Tibial nerve (tissue), 4 donors: ENCODE measurements around the gene OBP2B. TPM values are rescaled to one million over a fixed set of nuclear protein-coding genes. Genes with fewer than 3 reads are reported as not detected.
"Not testable (repeated sequence)": the region's sequence is repeated elsewhere in the genome, so short reads cannot be mapped to it uniquely, and the experiment has no call there.

Source experiments
- DNase-seq, 2 donors: peaks; one replicate each; pipeline ENCODE4 v3.0.0-alpha.2; 2019; ENCODE audit warnings: low spot score in 2 of 2
- H3K27ac ChIP-seq, 4 donors: fragments of 200-600 bp; sonication (generic) in 3 of 4; one replicate each; pipeline ENCODE4 v1.5.1; 2017 to 2019; ENCODE audit warnings: mild to moderate bottlenecking in 1 of 4
- H3K27me3 ChIP-seq, 2 donors: fragments of 200-600 bp; sonication (generic) in 1 of 2; one replicate each; pipeline versions ENCODE4 v1.5.1 to v1.6.0; 2017 to 2019
- H3K36me3 ChIP-seq, 3 donors: fragments of 200-600 bp; sonication (generic); one replicate each; pipeline ENCODE4 v1.5.1; 2018 to 2019
- H3K4me1 ChIP-seq, 4 donors: fragments of 200-600 bp; sonication (generic) in 3 of 4; one replicate each; pipeline ENCODE4 v1.5.1; 2017 to 2019
- H3K4me3 ChIP-seq, 4 donors: fragments of 200-600 bp; sonication (generic) in 3 of 4; one replicate each; pipeline ENCODE4 v1.5.1; 2017 to 2019; ENCODE audit warnings: mild to moderate bottlenecking in 1 of 4, moderate library complexity in 1 of 4
- H3K9me3 ChIP-seq, 4 donors: fragments of 200-600 bp; sonication (generic) in 3 of 4; one replicate each; pipeline ENCODE4 v1.5.1; 2017 to 2019
- EP300 ChIP-seq, 2 donors: sonication (generic); formaldehyde crosslinking; IDR thresholded peaks; one replicate each; pipeline ENCODE4 v1.6.1; 2017; ENCODE audit warnings: antibody characterized with exemption in 2 of 2, mild to moderate bottlenecking in 1 of 2
- POLR2A ChIP-seq, 2 donors: fragments of 450-650 bp; IDR thresholded peaks; one replicate each; pipeline ENCODE4 v1.6.1; 2017; ENCODE audit warnings: antibody characterized with exemption in 2 of 2, mild to moderate bottlenecking in 2 of 2, moderate library complexity in 2 of 2
- WGBS, 2 donors: methylation state at CpG; one replicate each; pipeline ENCODE4 v1.1.5; 2018; 5-methylcytosine and 5-hydroxymethylcytosine counted together
- total RNA-seq, 4 donors: library from RNA; depleted of rRNA; stranded (reverse); fragments of >200 nt; gene quantifications; one replicate each; pipeline ENCODE4 v1.1.0, GENCODE V29; 2016
- TF ChIP-seq, protein P1 (sequence below), 5 experiments: fragments of 200-600 bp in 3 of 5; fragments of 450-650 bp in 2 of 5; sonication (generic) in 3 of 5; IDR thresholded peaks; one replicate each; pipeline ENCODE4 v1.5.1; 2016 to 2019; ENCODE audit warnings: antibody characterized with exemption in 5 of 5, mild to moderate bottlenecking in 3 of 5, moderate library complexity in 2 of 5

The OBP2B gene
- total RNA-seq, 4 donors from 2014 or later = not detected

DNA sequence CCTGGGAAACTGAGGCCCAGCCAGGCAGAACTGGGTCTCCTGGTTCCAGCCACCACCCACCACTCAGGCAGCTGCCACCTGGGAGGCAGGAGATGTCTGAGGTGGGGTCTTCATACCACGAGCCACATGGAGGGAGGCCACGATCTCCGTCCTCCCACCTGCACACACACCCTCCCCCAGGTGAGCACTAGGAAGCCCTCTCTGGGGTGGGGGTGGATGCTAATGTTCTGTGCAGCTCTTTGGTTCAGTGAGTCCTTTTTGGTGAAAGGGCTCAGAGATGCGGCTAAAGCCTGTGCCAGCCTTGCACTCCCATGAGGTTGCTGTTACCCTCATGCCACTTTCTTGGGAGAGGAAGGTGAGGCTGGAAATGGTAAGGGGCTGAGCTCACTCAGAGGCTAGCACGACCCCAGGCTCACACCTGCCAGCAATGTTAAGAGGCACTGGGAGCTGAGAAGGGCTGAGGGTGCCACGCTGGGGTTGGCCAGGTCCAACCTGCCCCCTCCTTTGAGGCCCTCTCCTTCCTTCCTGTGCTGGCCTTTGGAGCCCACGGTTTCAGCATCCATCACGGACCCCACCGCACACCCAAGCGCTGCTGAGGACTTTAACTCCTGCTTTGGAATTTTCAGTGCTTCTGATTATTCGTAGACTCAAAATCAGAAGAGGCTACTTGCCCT is 26.6 kb upstream of the OBP2B start:
- WGBS, 2 donors = 77 to 82% methylated on average over 9 to 11 of the region's 11 CpGs
- no peak for DNase-seq
- Histone ChIP-seq H3K4me3 (no peak overlapping the region), H3K9me3 (no peaks in the 10 kb centered on the region), H3K4me1 (peaks cover 0 to 27% (median 9%) of the 10 kb centered on the region in 4 donors), H3K27me3 (peaks cover 0 to 16% of the 10 kb centered on the region in 2 donors), H3K36me3 (no peaks in the 10 kb centered on the region), H3K27ac (no peak overlapping the region)
- TF ChIP-seq POLR2A (IDR thresholded peaks at IDR 0.05) (no peak), EP300 (IDR thresholded peaks at IDR 0.05) (no peak)
- TF ChIP-seq, protein P1, sequence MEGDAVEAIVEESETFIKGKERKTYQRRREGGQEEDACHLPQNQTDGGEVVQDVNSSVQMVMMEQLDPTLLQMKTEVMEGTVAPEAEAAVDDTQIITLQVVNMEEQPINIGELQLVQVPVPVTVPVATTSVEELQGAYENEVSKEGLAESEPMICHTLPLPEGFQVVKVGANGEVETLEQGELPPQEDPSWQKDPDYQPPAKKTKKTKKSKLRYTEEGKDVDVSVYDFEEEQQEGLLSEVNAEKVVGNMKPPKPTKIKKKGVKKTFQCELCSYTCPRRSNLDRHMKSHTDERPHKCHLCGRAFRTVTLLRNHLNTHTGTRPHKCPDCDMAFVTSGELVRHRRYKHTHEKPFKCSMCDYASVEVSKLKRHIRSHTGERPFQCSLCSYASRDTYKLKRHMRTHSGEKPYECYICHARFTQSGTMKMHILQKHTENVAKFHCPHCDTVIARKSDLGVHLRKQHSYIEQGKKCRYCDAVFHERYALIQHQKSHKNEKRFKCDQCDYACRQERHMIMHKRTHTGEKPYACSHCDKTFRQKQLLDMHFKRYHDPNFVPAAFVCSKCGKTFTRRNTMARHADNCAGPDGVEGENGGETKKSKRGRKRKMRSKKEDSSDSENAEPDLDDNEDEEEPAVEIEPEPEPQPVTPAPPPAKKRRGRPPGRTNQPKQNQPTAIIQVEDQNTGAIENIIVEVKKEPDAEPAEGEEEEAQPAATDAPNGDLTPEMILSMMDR (IDR thresholded peaks at IDR 0.05) = no peak

DNA sequence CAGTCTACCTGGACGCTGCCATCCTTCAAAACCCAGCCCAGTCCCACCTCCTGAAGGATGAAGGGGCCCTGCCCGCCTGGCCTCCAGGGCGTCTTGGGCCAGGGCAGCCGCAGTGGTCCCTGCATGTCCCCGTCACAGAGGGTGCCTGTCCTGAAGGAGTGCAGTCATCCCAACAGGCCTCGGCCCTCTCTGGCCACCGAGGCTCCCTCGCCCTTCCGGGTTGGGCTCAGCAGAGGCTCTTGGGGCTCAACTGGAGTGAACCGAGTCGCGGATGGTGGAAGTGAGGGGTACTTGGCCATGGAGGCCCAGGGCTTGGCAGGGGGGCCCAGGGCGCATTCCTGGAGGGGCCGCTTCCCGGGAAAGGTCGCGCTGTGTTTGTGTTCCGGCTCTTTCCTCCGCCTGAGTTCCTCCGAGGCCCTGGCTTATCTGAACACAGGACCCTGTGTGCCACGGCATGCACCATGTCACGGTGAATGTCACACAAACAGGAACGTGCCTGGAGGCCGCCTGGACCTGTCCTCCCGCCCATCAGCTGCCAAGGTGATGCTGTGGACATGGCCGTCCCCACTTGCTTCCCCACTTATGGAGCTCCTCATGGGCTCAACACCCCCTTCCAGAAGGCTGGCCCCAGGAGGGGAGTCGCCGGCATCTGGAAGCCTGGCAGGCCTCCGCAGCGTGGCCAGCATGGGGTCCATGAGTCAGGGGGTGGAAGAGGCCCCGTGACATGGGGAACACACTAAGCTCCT is 25.7 kb upstream of the OBP2B start:
- no peak for DNase-seq
- Histone ChIP-seq H3K4me1 (peaks cover 0 to 27% (median 9%) of the 10 kb centered on the region in 4 donors), H3K36me3 (no peaks in the 10 kb centered on the region), H3K27me3 (peaks cover 0 to 15% of the 10 kb centered on the region in 2 donors), H3K4me3 (no peak overlapping the region), H3K27ac (no peak overlapping the region), H3K9me3 (no peaks in the 10 kb centered on the region)
- WGBS, 2 donors = 67 to 80% methylated on average over 29 to 31 of the region's 31 CpGs
- TF ChIP-seq POLR2A (IDR thresholded peaks at IDR 0.05) (no peak), EP300 (IDR thresholded peaks at IDR 0.05) (no peak)
- TF ChIP-seq, protein P1 (IDR thresholded peaks at IDR 0.05) = no peak

DNA sequence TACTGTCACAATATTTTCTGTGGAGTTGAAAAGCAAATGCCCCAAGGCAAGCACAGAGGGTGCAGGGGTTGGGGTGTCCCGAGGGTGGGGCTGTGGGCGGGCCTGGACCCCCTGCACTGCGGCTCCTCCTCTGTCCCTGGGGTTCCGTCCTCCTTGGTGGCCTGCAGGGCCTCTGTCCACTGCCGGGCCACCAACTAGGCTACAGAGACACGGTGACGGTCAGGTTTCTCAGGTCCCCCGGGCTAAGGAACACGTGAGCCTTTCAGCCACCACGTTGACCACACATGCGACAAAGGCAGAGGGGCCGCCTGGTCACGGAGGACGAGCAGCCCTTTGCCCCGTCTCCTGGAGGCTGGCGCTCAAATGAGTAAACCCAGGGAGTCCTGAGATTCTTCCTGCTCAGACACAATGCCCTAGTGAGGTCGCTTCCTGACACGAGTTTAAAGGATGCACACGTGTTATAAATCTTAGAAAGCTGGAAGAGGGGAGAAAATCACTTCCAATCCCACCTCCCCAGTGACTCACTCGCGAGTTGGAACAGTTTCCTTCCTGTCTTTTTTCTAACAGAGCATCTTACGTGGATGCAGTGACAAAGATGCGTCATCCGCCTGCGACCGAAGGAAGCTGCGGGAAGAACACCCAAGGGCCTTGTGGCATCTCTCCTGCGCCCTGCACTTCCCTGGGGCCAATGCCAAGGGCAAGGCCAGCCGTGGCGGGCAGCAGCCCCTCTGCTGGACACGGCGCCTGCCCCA is 24.8 kb upstream of the OBP2B start:
- DNase-seq = no peak
- Histone ChIP-seq H3K4me3 (no peak overlapping the region), H3K27ac (no peak overlapping the region), H3K4me1 (peaks cover 0 to 22% (median 6%) of the 10 kb centered on the region in 4 donors), H3K9me3 (no peaks in the 10 kb centered on the region), H3K36me3 (no peaks in the 10 kb centered on the region), H3K27me3 (peaks cover 0 to 9% of the 10 kb centered on the region in 2 donors)
- TF ChIP-seq POLR2A (IDR thresholded peaks at IDR 0.05) (no peak), EP300 (IDR thresholded peaks at IDR 0.05) (no peak)
- TF ChIP-seq, protein P1 (IDR thresholded peaks at IDR 0.05) = no peak
- WGBS, 2 donors = 70 to 73% methylated on average over 32 of the region's 32 CpGs

GRCh38 chr9:133231934-133232568 is 23.0 kb upstream of the OBP2B start:
- not testable (repeated sequence) for H3K27ac ChIP-seq, DNase-seq, H3K36me3 ChIP-seq, H3K9me3 ChIP-seq, H3K4me3 ChIP-seq, H3K27me3 ChIP-seq, H3K4me1 ChIP-seq
- WGBS, 2 donors = 67 to 73% methylated on average over 24 of the region's 24 CpGs

GRCh38 chr9:133230514-133230913 is 21.5 kb upstream of the OBP2B start:
- H3K27me3 ChIP-seq, H3K27ac ChIP-seq, DNase-seq, H3K4me1 ChIP-seq, H3K36me3 ChIP-seq, H3K4me3 ChIP-seq, H3K9me3 ChIP-seq: not testable (repeated sequence)
- 92 to 95% methylated on average over 7 of the region's 7 CpGs for WGBS, 2 donors
